Activated CD4-positive, alpha-beta memory T cell treated with anti-CD3 and anti-CD28 coated beads for 36 hours (primary cell): ENCODE results near the gene ARL15. TPM values are rescaled to one million over a fixed set of nuclear protein-coding genes. Genes with fewer than 3 reads are reported as not detected.
"Not testable (repeated sequence)": the region's sequence is repeated elsewhere in the genome, so short reads cannot be mapped to it uniquely, and the experiment has no call there.

Experiments used
- CTCF ChIA-PET: fragments of 350-600 bp; sonication (Branson Sonifier 250); formaldehyde crosslinking; loops from one replicate; lab custom pipeline; 2021; ENCODE audit warnings: antibody characterized with exemption, inconsistent platforms; lab: Charles Lee
- POLR2A ChIA-PET: fragments of 350-600 bp; sonication (Branson Sonifier 250); formaldehyde crosslinking; loops from one replicate; lab custom pipeline; 2021; ENCODE audit warnings: antibody characterized with exemption; lab: Charles Lee
- DNase-seq: peaks from one replicate; pipeline ENCODE4 v3.0.0-alpha.2; 2020
- H3K27ac Mint-ChIP-seq: one replicate; pipeline ENCODE4 v1.8.0; 2021; ENCODE audit warnings: mixed read lengths
- H3K27me3 Mint-ChIP-seq: one replicate; pipeline ENCODE4 v1.8.0; 2021; ENCODE audit warnings: mixed read lengths
- H3K36me3 Mint-ChIP-seq: one replicate; pipeline ENCODE4 v1.8.0; 2021; ENCODE audit warnings: mixed read lengths
- H3K4me1 Mint-ChIP-seq: one replicate; pipeline ENCODE4 v1.8.0; 2021; ENCODE audit warnings: low read depth, mixed read lengths
- H3K4me3 Mint-ChIP-seq: one replicate; pipeline ENCODE4 v1.8.0; 2021; ENCODE audit warnings: mild to moderate bottlenecking, mixed read lengths
- H3K9me3 Mint-ChIP-seq: one replicate; pipeline ENCODE4 v1.8.0; 2021; ENCODE audit warnings: mixed read lengths
- intact Hi-C: fragments of 100-400 bp; cut with micrococcal nuclease; formaldehyde crosslinking; loops from one replicate; pipeline ENCODE4 v1.15.1; 2023
- total RNA-seq, 2 experiments: library from RNA; stranded (reverse); gene quantifications; one replicate each; pipeline ENCODE4 v1.2.3, GENCODE V29; 2021

Gene ARL15
- total RNA-seq, 2 experiments from 2014 or later, result 4.5 to 5.5 TPM

- DNase-seq, POLR2A ChIA-PET, H3K4me1 Mint-ChIP-seq, H3K9me3 Mint-ChIP-seq, H3K27me3 Mint-ChIP-seq, H3K4me3 Mint-ChIP-seq, CTCF ChIA-PET, H3K27ac Mint-ChIP-seq, intact Hi-C loops: not testable (repeated sequence)
- H3K36me3 Mint-ChIP-seq, result peaks cover 12% of the 10 kb centered on the region
These were observed 249.5 kb downstream of the ARL15 start for GRCh38 chr5:54060919-54061318.

- no peaks in the 10 kb centered on the region for H3K4me1 Mint-ChIP-seq
- ChIA-PET POLR2A (no interaction called here), CTCF (no interaction called here)
- H3K27me3 Mint-ChIP-seq, result no peaks in the 10 kb centered on the region
- no peak overlapping the region for H3K27ac Mint-ChIP-seq
- no peak overlapping the region for H3K4me3 Mint-ChIP-seq
- no peaks in the 10 kb centered on the region for H3K9me3 Mint-ChIP-seq
- peaks cover 2% of the 10 kb centered on the region for H3K36me3 Mint-ChIP-seq
- intact Hi-C loops, result no loop called here
- no peak for DNase-seq
These were observed 260.4 kb downstream of the ARL15 start for GRCh38 chr5:54049963-54050362.

GRCh38 chr5:54049144-54049543 lies 261.2 kb downstream of the ARL15 start:
- Mint-ChIP-seq H3K4me1 (no peaks in the 10 kb centered on the region), H3K4me3 (no peak overlapping the region), H3K27ac (no peak overlapping the region), H3K27me3 (no peaks in the 10 kb centered on the region), H3K9me3 (no peaks in the 10 kb centered on the region), H3K36me3 (no peaks in the 10 kb centered on the region)
- POLR2A ChIA-PET, result no interaction called here
- CTCF ChIA-PET, result no interaction called here
- no peak for DNase-seq
- intact Hi-C loops, result no loop called here

GRCh38 chr5:54045077-54045792 lies 265.1 kb downstream of the ARL15 start:
- intact Hi-C loops, result no loop called here
- POLR2A ChIA-PET, result no interaction called here
- Mint-ChIP-seq H3K36me3 (no peaks in the 10 kb centered on the region), H3K9me3 (no peaks in the 10 kb centered on the region), H3K27me3 (no peaks in the 10 kb centered on the region), H3K4me1 (no peaks in the 10 kb centered on the region), H3K4me3 (no peak overlapping the region), H3K27ac (no peak overlapping the region)
- DNase-seq, result no peak
- CTCF ChIA-PET, result no interaction called here

GRCh38 chr5:54044276-54044675 lies 266.1 kb downstream of the ARL15 start:
- H3K27me3 Mint-ChIP-seq, H3K27ac Mint-ChIP-seq, H3K9me3 Mint-ChIP-seq, POLR2A ChIA-PET, H3K36me3 Mint-ChIP-seq, DNase-seq, H3K4me3 Mint-ChIP-seq, CTCF ChIA-PET, H3K4me1 Mint-ChIP-seq, intact Hi-C loops: not testable (repeated sequence)

GRCh38 chr5:54040804-54041203 lies 269.6 kb downstream of the ARL15 start:
- H3K27me3 Mint-ChIP-seq, result no peaks in the 10 kb centered on the region
- H3K4me3 Mint-ChIP-seq, result no peak overlapping the region
- H3K9me3 Mint-ChIP-seq, result no peaks in the 10 kb centered on the region
- intact Hi-C loops, result no loop called here
- ChIA-PET CTCF (no interaction called here), POLR2A (no interaction called here)
- H3K4me1 Mint-ChIP-seq, result no peaks in the 10 kb centered on the region
- no peaks in the 10 kb centered on the region for H3K36me3 Mint-ChIP-seq
- DNase-seq, result no peak
- no peak overlapping the region for H3K27ac Mint-ChIP-seq

- CTCF ChIA-PET, result no interaction called here
- H3K36me3 Mint-ChIP-seq, result no peaks in the 10 kb centered on the region
These were observed 270.4 kb downstream of the ARL15 start for GRCh38 chr5:54040018-54040417.

GRCh38 chr5:54037205-54037604 lies 273.2 kb downstream of the ARL15 start:
- no peak overlapping the region for H3K4me3 Mint-ChIP-seq
- H3K36me3 Mint-ChIP-seq, result no peaks in the 10 kb centered on the region
- POLR2A ChIA-PET, result no interaction called here
- no peaks in the 10 kb centered on the region for H3K9me3 Mint-ChIP-seq
- CTCF ChIA-PET, result no interaction called here
- DNase-seq, result no peak
- no peaks in the 10 kb centered on the region for H3K27me3 Mint-ChIP-seq
- no peaks in the 10 kb centered on the region for H3K4me1 Mint-ChIP-seq
- no peak overlapping the region for H3K27ac Mint-ChIP-seq
- intact Hi-C loops, result no loop called here

More at GRCh38 chr5:54040018-54040417, 270.4 kb downstream of the ARL15 start:
- DNase-seq, result no peak
- no peak overlapping the region for H3K27ac Mint-ChIP-seq
- POLR2A ChIA-PET, result no interaction called here
- H3K4me1 Mint-ChIP-seq, result no peaks in the 10 kb centered on the region
- no peaks in the 10 kb centered on the region for H3K27me3 Mint-ChIP-seq
- H3K9me3 Mint-ChIP-seq, result no peaks in the 10 kb centered on the region
- H3K4me3 Mint-ChIP-seq, result no peak overlapping the region
- intact Hi-C loops, result no loop called here

GRCh38 chr5:54030981-54031380 lies 279.4 kb downstream of the ARL15 start:
- H3K36me3 Mint-ChIP-seq, result peaks cover 8% of the 10 kb centered on the region
- H3K27ac Mint-ChIP-seq, result no peak overlapping the region
- CTCF ChIA-PET, result no interaction called here
- no peaks in the 10 kb centered on the region for H3K27me3 Mint-ChIP-seq
- H3K4me1 Mint-ChIP-seq, result no peaks in the 10 kb centered on the region
- no peak overlapping the region for H3K4me3 Mint-ChIP-seq
- H3K9me3 Mint-ChIP-seq, result no peaks in the 10 kb centered on the region
- no peak for DNase-seq
- intact Hi-C loops, result no loop called here
- POLR2A ChIA-PET, result no interaction called here

- intact Hi-C loops, result no loop called here
- H3K4me1 Mint-ChIP-seq, result peaks cover 23% of the 10 kb centered on the region
- POLR2A ChIA-PET, result no interaction called here
- no peak overlapping the region for H3K4me3 Mint-ChIP-seq
- no peaks in the 10 kb centered on the region for H3K9me3 Mint-ChIP-seq
- H3K27me3 Mint-ChIP-seq, result no peaks in the 10 kb centered on the region
- peaks cover 4% of the 10 kb centered on the region for H3K36me3 Mint-ChIP-seq
- no peak overlapping the region for H3K27ac Mint-ChIP-seq
- CTCF ChIA-PET, result no interaction called here
- no peak for DNase-seq
These were observed 285.9 kb downstream of the ARL15 start for GRCh38 chr5:54024466-54024865.

GRCh38 chr5:54022223-54022622 lies 288.1 kb downstream of the ARL15 start:
- H3K36me3 Mint-ChIP-seq, result peaks cover 8% of the 10 kb centered on the region
- no peaks in the 10 kb centered on the region for H3K27me3 Mint-ChIP-seq
- H3K9me3 Mint-ChIP-seq, result no peaks in the 10 kb centered on the region
- H3K4me1 Mint-ChIP-seq, result peaks cover 23% of the 10 kb centered on the region
- POLR2A ChIA-PET, result no interaction called here
- CTCF ChIA-PET, result no interaction called here
- no peak for DNase-seq
- peak overlapping the region; percentile 24 for H3K4me3 Mint-ChIP-seq
- no peak overlapping the region for H3K27ac Mint-ChIP-seq
- intact Hi-C loops, result no loop called here

- Mint-ChIP-seq H3K27ac (peak overlapping the region; percentile 51), H3K4me3 (peak overlapping the region; percentile 24), H3K4me1 (peaks cover 23% of the 10 kb centered on the region), H3K36me3 (peaks cover 13% of the 10 kb centered on the region), H3K27me3 (no peaks in the 10 kb centered on the region), H3K9me3 (no peaks in the 10 kb centered on the region)
- no peak for DNase-seq
- ChIA-PET CTCF (interaction anchor here (1.2 kb wide), 1 partner anchor 18 kb away, joined by 3 read pairs; no protein-coding TSS in a partner anchor), POLR2A (no interaction called here)
- intact Hi-C loops, result no loop called here
These were observed 288.8 kb downstream of the ARL15 start for GRCh38 chr5:54021431-54022164.

GRCh38 chr5:54018438-54018837 lies 291.9 kb downstream of the ARL15 start:
- no peak overlapping the region for H3K27ac Mint-ChIP-seq
- H3K27me3 Mint-ChIP-seq, result no peaks in the 10 kb centered on the region
- peaks cover 23% of the 10 kb centered on the region for H3K4me1 Mint-ChIP-seq
- ChIA-PET POLR2A (no interaction called here), CTCF (no interaction called here)
- intact Hi-C loops, result no loop called here
- DNase-seq, result no peak
- peaks cover 32% of the 10 kb centered on the region for H3K36me3 Mint-ChIP-seq
- peaks cover 10% of the 10 kb centered on the region for H3K9me3 Mint-ChIP-seq
- no peak overlapping the region for H3K4me3 Mint-ChIP-seq
